Measurements from ENCODE around the gene MUC4.

MUC4 gene

DNA sequence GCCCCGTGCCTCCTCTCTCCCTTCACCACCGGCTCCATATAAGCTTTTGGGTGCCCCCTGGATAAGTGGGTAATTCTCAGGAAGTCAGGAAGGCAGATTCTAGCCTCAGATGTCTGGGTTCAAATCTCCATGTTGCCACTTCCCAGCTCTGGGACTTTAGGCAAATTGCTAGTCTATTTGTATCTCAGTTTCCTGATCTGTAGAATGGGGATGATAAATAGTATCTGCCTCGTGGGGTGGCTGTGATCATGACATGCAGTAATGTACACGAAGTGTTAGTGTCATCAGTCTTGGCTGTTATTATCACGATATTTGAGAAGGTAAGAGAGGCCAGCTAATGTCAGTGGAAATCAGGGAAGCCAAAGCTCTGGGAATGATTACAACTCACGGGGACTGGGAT lies 43.3 kb downstream of the MUC4 start:
- Histone ChIP-seq H3K9ac (ENCODE audit: low read depth, low read length) (no peak overlapping the region), H3K27me3 (ENCODE audit: insufficient read depth, low read length, poor library complexity) (no peaks in the 10 kb centered on the region), H3K4me1 (ENCODE audit: insufficient read depth, low read length) (no peaks in the 10 kb centered on the region), H3K4me3 (ENCODE audit: low read depth in 1 of 2, low read length in 2 of 2) (no peak overlapping the region), H3K27ac (ENCODE audit: low read length) (no peak overlapping the region), H3K9me3 (ENCODE audit: insufficient read depth, low read length, severe bottlenecking) (no peaks in the 10 kb centered on the region), H3K4me2 (ENCODE audit: insufficient read depth, low read length) (no peak overlapping the region), H3K79me2 (ENCODE audit: insufficient read depth, low read length) (no peaks in the 10 kb centered on the region), H3K36me3 (ENCODE audit: insufficient read depth, low read length) (no peaks in the 10 kb centered on the region), H4K20me1 (ENCODE audit: insufficient read depth, low read length) (no peaks in the 10 kb centered on the region), H2AFZ (ENCODE audit: low read depth, low read length) (no peak overlapping the region)
- DNase-seq (no peak), ATAC-seq (ENCODE audit: insufficient read depth, low read depth) (no peak)
- TF ChIP-seq EZH2 (IDR thresholded peaks at IDR 0.05; ENCODE audit: borderline replicate concordance, low read depth, low read length, severe bottlenecking), result no peak
- TF ChIP-seq, protein P1, sequence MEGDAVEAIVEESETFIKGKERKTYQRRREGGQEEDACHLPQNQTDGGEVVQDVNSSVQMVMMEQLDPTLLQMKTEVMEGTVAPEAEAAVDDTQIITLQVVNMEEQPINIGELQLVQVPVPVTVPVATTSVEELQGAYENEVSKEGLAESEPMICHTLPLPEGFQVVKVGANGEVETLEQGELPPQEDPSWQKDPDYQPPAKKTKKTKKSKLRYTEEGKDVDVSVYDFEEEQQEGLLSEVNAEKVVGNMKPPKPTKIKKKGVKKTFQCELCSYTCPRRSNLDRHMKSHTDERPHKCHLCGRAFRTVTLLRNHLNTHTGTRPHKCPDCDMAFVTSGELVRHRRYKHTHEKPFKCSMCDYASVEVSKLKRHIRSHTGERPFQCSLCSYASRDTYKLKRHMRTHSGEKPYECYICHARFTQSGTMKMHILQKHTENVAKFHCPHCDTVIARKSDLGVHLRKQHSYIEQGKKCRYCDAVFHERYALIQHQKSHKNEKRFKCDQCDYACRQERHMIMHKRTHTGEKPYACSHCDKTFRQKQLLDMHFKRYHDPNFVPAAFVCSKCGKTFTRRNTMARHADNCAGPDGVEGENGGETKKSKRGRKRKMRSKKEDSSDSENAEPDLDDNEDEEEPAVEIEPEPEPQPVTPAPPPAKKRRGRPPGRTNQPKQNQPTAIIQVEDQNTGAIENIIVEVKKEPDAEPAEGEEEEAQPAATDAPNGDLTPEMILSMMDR (IDR thresholded peaks at IDR 0.05; ENCODE audit: borderline replicate concordance, extremely low read depth, low read length, poor library complexity, severe bottlenecking), result no peak

- no peak overlapping the region for H2AFZ ChIP-seq (ENCODE audit: low read depth, low read length)
- H3K4me1 ChIP-seq (ENCODE audit: insufficient read depth, low read length), result no peaks in the 10 kb centered on the region
- no peaks in the 10 kb centered on the region for H3K9me3 ChIP-seq (ENCODE audit: insufficient read depth, low read length, severe bottlenecking)
- ATAC-seq (ENCODE audit: insufficient read depth, low read depth) (no peak), DNase-seq (no peak)
- TF ChIP-seq, protein P1 (IDR thresholded peaks at IDR 0.05; ENCODE audit: borderline replicate concordance, extremely low read depth, low read length, poor library complexity, severe bottlenecking), result no peak
- no peak for TF ChIP-seq EZH2 (IDR thresholded peaks at IDR 0.05; ENCODE audit: borderline replicate concordance, low read depth, low read length, severe bottlenecking)
- H3K4me2 ChIP-seq (ENCODE audit: insufficient read depth, low read length), result no peak overlapping the region
- no peaks in the 10 kb centered on the region for H3K79me2 ChIP-seq (ENCODE audit: insufficient read depth, low read length)
- H3K4me3 ChIP-seq (ENCODE audit: low read depth in 1 of 2, low read length in 2 of 2), result no peak overlapping the region
- H3K27ac ChIP-seq (ENCODE audit: low read length), result no peak overlapping the region
- no peaks in the 10 kb centered on the region for H3K36me3 ChIP-seq (ENCODE audit: insufficient read depth, low read length)
- no peak overlapping the region for H3K9ac ChIP-seq (ENCODE audit: low read depth, low read length)
- no peaks in the 10 kb centered on the region for H3K27me3 ChIP-seq (ENCODE audit: insufficient read depth, low read length, poor library complexity)
- no peaks in the 10 kb centered on the region for H4K20me1 ChIP-seq (ENCODE audit: insufficient read depth, low read length)
These were observed 43.9 kb downstream of the MUC4 start for GRCh38 chr3:195767792-195768191.

- no peaks in the 10 kb centered on the region for H3K4me1 ChIP-seq (ENCODE audit: insufficient read depth, low read length)
- H4K20me1 ChIP-seq (ENCODE audit: insufficient read depth, low read length), result no peaks in the 10 kb centered on the region
- H3K36me3 ChIP-seq (ENCODE audit: insufficient read depth, low read length), result no peaks in the 10 kb centered on the region
- H3K79me2 ChIP-seq (ENCODE audit: insufficient read depth, low read length), result no peaks in the 10 kb centered on the region
- H3K27me3 ChIP-seq (ENCODE audit: insufficient read depth, low read length, poor library complexity), result no peaks in the 10 kb centered on the region
- no peak for TF ChIP-seq EZH2 (IDR thresholded peaks at IDR 0.05; ENCODE audit: borderline replicate concordance, low read depth, low read length, severe bottlenecking)
- TF ChIP-seq, protein P1 (IDR thresholded peaks at IDR 0.05; ENCODE audit: borderline replicate concordance, extremely low read depth, low read length, poor library complexity, severe bottlenecking), result no peak
- ATAC-seq (ENCODE audit: insufficient read depth, low read depth) (no peak), DNase-seq (no peak)
- H2AFZ ChIP-seq (ENCODE audit: low read depth, low read length), result no peak overlapping the region
- no peak overlapping the region for H3K4me3 ChIP-seq (ENCODE audit: low read depth in 1 of 2, low read length in 2 of 2)
- H3K27ac ChIP-seq (ENCODE audit: low read length), result no peak overlapping the region
- no peak overlapping the region for H3K9ac ChIP-seq (ENCODE audit: low read depth, low read length)
- no peaks in the 10 kb centered on the region for H3K9me3 ChIP-seq (ENCODE audit: insufficient read depth, low read length, severe bottlenecking)
- no peak overlapping the region for H3K4me2 ChIP-seq (ENCODE audit: insufficient read depth, low read length)
These were observed 45.1 kb downstream of the MUC4 start for GRCh38 chr3:195766671-195767070.

Measured in DND-41 (cell line).